Lower leg skin (tissue), 4 donors: ENCODE data around the gene PRELID3B. TPM values are rescaled to one million over a fixed set of nuclear protein-coding genes. Genes with fewer than 3 reads are reported as not detected.

ENCODE experiments used
- DNase-seq, 2 donors: peaks; one replicate each; pipeline ENCODE4 v3.0.0-alpha.2; 2019; ENCODE audit warnings: low spot score in 2 of 2
- H3K4me3 ChIP-seq: fragments of 200-600 bp; sonication (generic); 2 replicates; pipeline ENCODE4 v1.5.1; 2017; ENCODE audit warnings: mild to moderate bottlenecking, low read depth; ENCODE audit not compliant: poor library complexity, severe bottlenecking
- POLR2A ChIP-seq, 2 donors: fragments of 450-650 bp; IDR thresholded peaks; one replicate each; pipeline ENCODE4 v1.6.1; 2016 to 2017; ENCODE audit warnings: antibody characterized with exemption in 2 of 2, mild to moderate bottlenecking in 1 of 2, moderate library complexity in 1 of 2
- WGBS, 2 donors: methylation state at CpG; one replicate each; pipeline ENCODE4 v1.1.5; 2018; 5-methylcytosine and 5-hydroxymethylcytosine counted together
- intact Hi-C: fragments of 100-400 bp; cut with DNase I; formaldehyde crosslinking; loops from one replicate; pipeline ENCODE4 v1.15.0; 2023; ENCODE audit warnings: low total_unique reads
- total RNA-seq, 4 donors: library from RNA; depleted of rRNA; stranded (reverse); fragments of >200 nt; gene quantifications; one replicate each; pipeline ENCODE4 v1.1.0, GENCODE V29; 2016
- TF ChIP-seq, protein P1 (sequence below), 3 donors: fragments of 450-650 bp; IDR thresholded peaks; one replicate each; pipeline ENCODE4 v1.5.1; 2016; ENCODE audit warnings: antibody characterized with exemption in 3 of 3, mild to moderate bottlenecking in 3 of 3, moderate library complexity in 2 of 3

Gene PRELID3B
- total RNA-seq, 4 donors from 2014 or later: 38.3 to 50.8 (median 49.1) TPM

DNA sequence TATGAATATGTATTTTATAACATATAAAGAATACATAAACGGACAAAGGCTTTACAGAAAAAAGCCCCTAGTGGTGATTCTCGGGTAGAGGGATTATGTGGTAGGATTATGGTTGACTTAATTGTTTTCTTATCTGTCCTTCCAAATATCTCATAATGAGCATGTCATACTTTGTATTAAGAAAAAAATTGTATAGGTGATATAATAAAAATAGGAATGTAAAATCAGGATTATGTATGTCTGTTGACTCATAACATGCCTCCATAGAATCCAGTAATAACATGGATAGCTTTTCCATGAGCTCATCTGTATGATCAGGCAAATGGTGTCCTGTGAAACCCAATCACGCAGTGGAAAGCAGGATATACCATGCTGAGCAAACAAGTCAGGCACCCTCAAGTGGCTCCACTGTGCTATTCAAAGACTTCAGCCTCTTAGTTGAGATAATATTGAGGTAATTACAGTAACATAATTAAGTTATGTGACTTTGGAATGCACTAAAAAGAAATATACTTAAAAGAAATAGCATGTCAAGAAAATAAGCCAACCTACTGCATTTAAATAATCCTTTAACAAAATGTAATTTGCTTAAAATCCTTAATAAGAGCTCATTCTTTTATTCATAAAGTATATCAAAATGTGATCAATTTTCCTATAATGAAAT lies 39.6 kb upstream of the PRELID3B start:
- DNase-seq: no peak
- no peak overlapping the region for H3K4me3 ChIP-seq
- 31 to 41% methylated on average over 3 of the region's 3 CpGs for WGBS, 2 donors
- intact Hi-C loops: no loop called here
- TF ChIP-seq, protein P1, sequence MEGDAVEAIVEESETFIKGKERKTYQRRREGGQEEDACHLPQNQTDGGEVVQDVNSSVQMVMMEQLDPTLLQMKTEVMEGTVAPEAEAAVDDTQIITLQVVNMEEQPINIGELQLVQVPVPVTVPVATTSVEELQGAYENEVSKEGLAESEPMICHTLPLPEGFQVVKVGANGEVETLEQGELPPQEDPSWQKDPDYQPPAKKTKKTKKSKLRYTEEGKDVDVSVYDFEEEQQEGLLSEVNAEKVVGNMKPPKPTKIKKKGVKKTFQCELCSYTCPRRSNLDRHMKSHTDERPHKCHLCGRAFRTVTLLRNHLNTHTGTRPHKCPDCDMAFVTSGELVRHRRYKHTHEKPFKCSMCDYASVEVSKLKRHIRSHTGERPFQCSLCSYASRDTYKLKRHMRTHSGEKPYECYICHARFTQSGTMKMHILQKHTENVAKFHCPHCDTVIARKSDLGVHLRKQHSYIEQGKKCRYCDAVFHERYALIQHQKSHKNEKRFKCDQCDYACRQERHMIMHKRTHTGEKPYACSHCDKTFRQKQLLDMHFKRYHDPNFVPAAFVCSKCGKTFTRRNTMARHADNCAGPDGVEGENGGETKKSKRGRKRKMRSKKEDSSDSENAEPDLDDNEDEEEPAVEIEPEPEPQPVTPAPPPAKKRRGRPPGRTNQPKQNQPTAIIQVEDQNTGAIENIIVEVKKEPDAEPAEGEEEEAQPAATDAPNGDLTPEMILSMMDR (IDR thresholded peaks at IDR 0.05): no peak
- TF ChIP-seq POLR2A (IDR thresholded peaks at IDR 0.05): no peak

DNA sequence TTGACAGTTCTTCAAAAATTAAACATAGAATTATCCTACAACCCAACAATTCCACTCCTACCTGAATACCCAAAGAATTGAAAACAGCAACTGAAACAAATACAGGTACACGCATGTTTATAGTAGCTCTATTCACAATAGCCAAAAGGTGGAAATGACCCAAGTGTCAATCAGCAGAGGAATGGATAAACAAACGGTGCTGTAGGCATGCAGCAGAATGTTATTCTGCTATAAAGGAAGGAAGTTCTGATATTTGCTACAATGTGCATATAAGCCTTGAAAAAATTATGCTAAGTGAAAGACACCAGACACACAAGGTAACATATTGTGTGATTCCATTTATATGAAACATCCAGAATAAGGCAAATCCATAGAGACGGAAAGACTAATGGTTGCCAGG lies 38.5 kb upstream of the PRELID3B start:
- DNase-seq: no peak
- intact Hi-C loops: no loop called here
- no peak overlapping the region for H3K4me3 ChIP-seq
- no peak for TF ChIP-seq POLR2A (IDR thresholded peaks at IDR 0.05)
- TF ChIP-seq, protein P1 (IDR thresholded peaks at IDR 0.05): no peak
- WGBS, 2 donors: 47 to 49% methylated on average over 3 of the region's 3 CpGs

DNA sequence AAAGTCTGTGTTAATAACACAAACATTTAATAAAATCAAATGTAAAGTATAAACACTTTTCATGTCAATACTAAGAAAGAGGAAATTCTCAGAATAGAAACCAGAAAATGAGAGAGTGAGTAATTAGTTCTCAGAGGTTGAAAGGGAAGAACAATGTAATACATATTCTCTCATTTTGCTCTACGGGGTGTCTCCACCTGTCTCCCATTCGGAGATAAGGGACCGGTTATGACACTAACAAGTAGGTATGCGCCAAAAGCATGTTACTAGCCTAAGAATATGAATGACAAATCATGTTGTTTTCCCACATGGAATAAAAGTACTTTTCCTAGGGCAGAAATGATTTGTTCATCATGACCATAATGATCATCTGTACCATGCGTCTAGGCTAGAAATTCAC lies 35.6 kb upstream of the PRELID3B start:
- intact Hi-C loops: no loop called here
- no peak overlapping the region for H3K4me3 ChIP-seq
- no peak for TF ChIP-seq POLR2A (IDR thresholded peaks at IDR 0.05)
- TF ChIP-seq, protein P1 (IDR thresholded peaks at IDR 0.05): no peak
- no peak for DNase-seq
- WGBS, 2 donors: 69 to 74% methylated on average over 5 of the region's 5 CpGs

DNA sequence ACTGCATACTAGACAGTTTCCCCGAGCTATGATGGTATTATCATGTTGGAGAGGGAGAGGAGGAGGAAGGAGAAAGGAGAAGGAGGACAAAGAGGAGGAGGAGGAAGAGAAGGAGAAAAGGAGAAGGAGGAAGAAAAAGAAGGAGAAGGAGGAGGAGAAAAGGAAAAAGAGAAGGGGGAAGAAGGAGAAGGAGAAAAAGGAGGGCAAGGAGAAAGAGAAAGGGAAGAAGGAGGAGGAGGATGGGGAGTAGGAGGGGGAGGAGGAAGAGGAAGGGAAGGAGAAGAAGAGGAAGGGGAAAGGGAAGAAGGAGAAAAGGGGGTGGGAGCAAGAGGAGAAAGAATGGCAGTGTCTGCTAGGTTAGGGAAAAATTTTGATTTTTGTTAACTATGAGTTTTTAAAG lies 35.1 kb upstream of the PRELID3B start:
- WGBS, 2 donors: 61 to 62% methylated on average over 1 of the region's 1 CpG
- H3K4me3 ChIP-seq: no peak overlapping the region
- DNase-seq: no peak
- intact Hi-C loops: no loop called here
- TF ChIP-seq POLR2A (IDR thresholded peaks at IDR 0.05): no peak
- TF ChIP-seq, protein P1 (IDR thresholded peaks at IDR 0.05): no peak

DNA sequence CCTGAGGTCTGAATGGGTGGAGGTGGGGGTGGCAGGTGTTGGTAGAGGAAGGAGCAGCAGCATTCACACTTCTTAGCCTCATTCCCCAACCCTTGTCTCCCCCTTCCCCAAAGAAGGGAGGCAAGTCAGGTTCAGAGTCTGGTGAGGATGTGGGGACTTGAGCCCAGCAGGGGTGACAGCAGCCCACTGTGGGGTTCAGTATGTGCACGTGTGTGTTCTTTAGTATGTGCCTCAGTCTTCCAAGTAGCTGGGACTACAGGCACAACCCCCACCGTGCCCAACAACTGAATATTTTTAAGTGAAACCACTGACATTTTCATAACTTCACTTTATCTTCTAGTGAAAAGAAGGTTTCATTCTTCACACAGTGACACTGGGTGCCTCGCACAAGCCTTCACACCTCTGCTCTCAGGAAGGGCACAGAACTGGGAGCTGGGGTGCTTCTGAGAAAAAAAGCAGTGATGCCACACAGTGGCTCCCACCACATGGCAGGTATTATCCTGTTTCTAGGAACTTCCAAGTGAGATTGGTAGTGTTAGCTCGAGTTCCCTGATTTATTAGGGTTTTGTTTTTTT lies 33.4 kb upstream of the PRELID3B start:
- no peak for TF ChIP-seq POLR2A (IDR thresholded peaks at IDR 0.05)
- TF ChIP-seq, protein P1 (IDR thresholded peaks at IDR 0.05): no peak
- no peak for DNase-seq
- WGBS, 2 donors: 76 to 80% methylated on average over 4 of the region's 4 CpGs
- intact Hi-C loops: no loop called here
- H3K4me3 ChIP-seq: no peak overlapping the region

DNA sequence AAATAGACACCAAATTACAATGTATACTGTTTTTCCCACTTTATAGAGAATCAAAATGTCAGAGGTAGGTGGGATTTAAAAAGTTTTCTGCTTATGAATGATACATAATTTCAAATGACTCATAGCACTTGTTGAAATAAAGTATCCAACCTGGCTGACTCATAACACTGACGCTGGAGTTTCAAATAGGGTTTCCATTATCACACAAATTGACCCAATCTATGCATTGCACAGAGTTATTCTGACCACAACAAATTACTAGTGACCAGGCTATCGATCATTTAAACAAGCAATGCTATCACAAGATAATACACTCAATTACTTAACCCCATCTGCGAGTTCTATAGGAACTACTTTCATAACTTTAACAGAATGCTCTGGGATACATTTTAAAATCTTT lies 31.9 kb upstream of the PRELID3B start:
- no peak for TF ChIP-seq POLR2A (IDR thresholded peaks at IDR 0.05)
- TF ChIP-seq, protein P1 (IDR thresholded peaks at IDR 0.05): no peak

More for the DNA sequence above, 31.9 kb upstream of the PRELID3B start:
- intact Hi-C loops: no loop called here
- no peak for DNase-seq
- H3K4me3 ChIP-seq: no peak overlapping the region
- 36 to 43% methylated on average over 3 of the region's 3 CpGs for WGBS, 2 donors
